ENCODE data around the gene PYDC1.

GRCh38 chr16:31198207-31198882, 18.6 kb downstream of the PYDC1 start:
- TF ChIP-seq POLR2A (IDR thresholded peaks at IDR 0.05) (no peak), CTCF (IDR thresholded peaks at IDR 0.05) (no peak)
